H9 (cell line): ENCODE measurements around the gene SLC47A2. TPM values are rescaled to one million over a fixed set of nuclear protein-coding genes. Genes with fewer than 3 reads are reported as not detected.

Experiments used
- DNase-seq: peaks from one replicate; pipeline ENCODE4 v3.0.0-alpha.2; 2017
- H2AFZ ChIP-seq: one replicate; pipeline ENCODE4 v1.6.1; 2013; ENCODE audit warnings: mild to moderate bottlenecking, low read length, control low read depth, moderate library complexity
- H2AK5ac ChIP-seq: 2 replicates; pipeline ENCODE4 v1.6.1; 2013; ENCODE audit warnings: low read length, control low read depth, mixed read lengths; ENCODE audit not compliant: insufficient read length
- H2BK120ac ChIP-seq: one replicate; pipeline ENCODE4 v1.6.1; 2013; ENCODE audit warnings: low read depth, mild to moderate bottlenecking, low read length, control low read depth, inconsistent platforms; ENCODE audit not compliant: poor library complexity, severe bottlenecking
- H2BK12ac ChIP-seq: 2 replicates; pipeline ENCODE4 v1.6.1; 2013; ENCODE audit warnings: low read length, control low read depth, mixed read lengths, low read depth; ENCODE audit not compliant: insufficient read length
- H2BK15ac ChIP-seq: 2 replicates; pipeline ENCODE4 v1.6.1; 2013; ENCODE audit warnings: low read depth, low read length, control low read depth
- H2BK20ac ChIP-seq: one replicate; pipeline ENCODE4 v1.6.1; 2013; ENCODE audit warnings: low read depth, mild to moderate bottlenecking, low read length, control low read depth, inconsistent platforms; ENCODE audit not compliant: poor library complexity, severe bottlenecking
- H2BK5ac ChIP-seq: 2 replicates; pipeline ENCODE4 v1.6.1; 2013; ENCODE audit warnings: low read length, control low read depth, mixed read lengths; ENCODE audit not compliant: insufficient read length
- H3K14ac ChIP-seq: 2 replicates; pipeline ENCODE4 v1.6.1; 2013; ENCODE audit warnings: low read length, control low read depth; ENCODE audit not compliant: insufficient read depth
- H3K18ac ChIP-seq: 2 replicates; pipeline ENCODE4 v1.6.1; 2013; ENCODE audit warnings: low read depth, mild to moderate bottlenecking, mixed read lengths, low read length, control low read depth; ENCODE audit not compliant: insufficient read length
- H3K23ac ChIP-seq: 2 replicates; pipeline ENCODE4 v1.6.1; 2013; ENCODE audit warnings: low read length, control low read depth, mixed read lengths, low read depth; ENCODE audit not compliant: insufficient read length
- H3K23me2 ChIP-seq: 2 replicates; pipeline ENCODE4 v1.6.1; 2013; ENCODE audit warnings: low read depth, mild to moderate bottlenecking, mixed read lengths, low read length, control low read depth; ENCODE audit not compliant: insufficient read length, poor library complexity, severe bottlenecking
- H3K27ac ChIP-seq: 2 replicates; pipeline ENCODE4 v1.5.1; 2013; ENCODE audit warnings: low read length, control low read depth, mixed read lengths, low read depth; ENCODE audit not compliant: insufficient read length
- H3K27me3 ChIP-seq: 2 replicates; pipeline ENCODE4 v1.6.1; 2013; ENCODE audit warnings: low read length, control low read depth, inconsistent platforms; ENCODE audit not compliant: insufficient read depth
- H3K4ac ChIP-seq: 2 replicates; pipeline ENCODE4 v1.6.1; 2013; ENCODE audit warnings: low read depth, mild to moderate bottlenecking, control low read depth, inconsistent platforms, low read length, moderate library complexity
- H3K4me1 ChIP-seq: 2 replicates; pipeline ENCODE4 v1.6.1; 2013; ENCODE audit warnings: low read length, control low read depth, inconsistent platforms; ENCODE audit not compliant: insufficient read depth
- H3K4me2 ChIP-seq: 2 replicates; pipeline ENCODE4 v1.6.1; 2013; ENCODE audit warnings: low read length, control low read depth, mixed read lengths; ENCODE audit not compliant: insufficient read length, insufficient read depth
- H3K56ac ChIP-seq: 2 replicates; pipeline ENCODE4 v1.6.1; 2013; ENCODE audit warnings: low read depth, mild to moderate bottlenecking, mixed read lengths, low read length, control low read depth; ENCODE audit not compliant: insufficient read length
- H3K79me1 ChIP-seq: 2 replicates; pipeline ENCODE4 v1.6.1; 2013; ENCODE audit warnings: low read depth, mild to moderate bottlenecking, moderate library complexity, low read length, control low read depth, inconsistent platforms; ENCODE audit not compliant: insufficient read depth, poor library complexity, severe bottlenecking
- H3K79me2 ChIP-seq: 2 replicates; pipeline ENCODE4 v1.6.1; 2013; ENCODE audit warnings: low read length, control low read depth, inconsistent platforms; ENCODE audit not compliant: insufficient read depth
- H3K9ac ChIP-seq: 2 replicates; pipeline ENCODE4 v1.6.1; 2013; ENCODE audit warnings: low read length, control low read depth, mixed read lengths; ENCODE audit not compliant: insufficient read length; ENCODE audit errors: extremely low read depth
- H3K9me3 ChIP-seq: one replicate; pipeline ENCODE4 v1.6.1; 2013; ENCODE audit warnings: low read depth, low read length, inconsistent platforms; ENCODE audit not compliant: control insufficient read depth
- H3T11ph ChIP-seq: one replicate; pipeline ENCODE4 v1.6.1; 2013; ENCODE audit warnings: mild to moderate bottlenecking, low read length, control low read depth, inconsistent platforms
- H4K20me1 ChIP-seq: one replicate; pipeline ENCODE4 v1.6.1; 2013; ENCODE audit not compliant: control insufficient read depth, insufficient read length, insufficient read depth
- H4K5ac ChIP-seq: 2 replicates; pipeline ENCODE4 v1.6.1; 2013; ENCODE audit warnings: low read depth, mild to moderate bottlenecking, mixed read lengths, low read length, control low read depth; ENCODE audit not compliant: insufficient read length
- H4K8ac ChIP-seq: replicated peaks from 2 replicates; pipeline ENCODE4 v1.6.1; 2013; ENCODE audit warnings: low read length, control low read depth, mixed read lengths, low read depth; ENCODE audit not compliant: insufficient read length
- H4K91ac ChIP-seq: 2 replicates; pipeline ENCODE4 v1.6.1; 2013; ENCODE audit warnings: low read depth, mild to moderate bottlenecking, moderate library complexity, mixed read lengths, low read length, control low read depth; ENCODE audit not compliant: insufficient read length
- H3K27ac Mint-ChIP-seq, 3 experiments: 2 replicates in 2 of 3; 3 replicates in 1 of 3; pipeline ENCODE4 v1.8.0; 2020 to 2021; ENCODE audit warnings: mixed read lengths in 3 of 3, mild to moderate bottlenecking in 1 of 3, moderate library complexity in 1 of 3
- H3K27me3 Mint-ChIP-seq: 2 replicates; pipeline ENCODE4 v1.8.0; 2021; ENCODE audit warnings: low read depth, mild to moderate bottlenecking, moderate library complexity, mixed read lengths
- H3K36me3 Mint-ChIP-seq, 3 experiments: 2 replicates in 2 of 3; 3 replicates in 1 of 3; pipeline ENCODE4 v1.8.0; 2020 to 2021; ENCODE audit warnings: low read depth in 3 of 3, mixed read lengths in 3 of 3; ENCODE audit not compliant: insufficient read depth in 1 of 3
- H3K4me1 Mint-ChIP-seq, 2 experiments: 2 replicates each; pipeline ENCODE4 v1.8.0; 2020; ENCODE audit warnings: mixed read lengths in 2 of 2
- H3K4me3 Mint-ChIP-seq, 2 experiments: 2 replicates in 1 of 2; 3 replicates in 1 of 2; pipeline ENCODE4 v1.8.0; 2020 to 2021; ENCODE audit warnings: mild to moderate bottlenecking in 2 of 2, mixed read lengths in 2 of 2, moderate library complexity in 1 of 2
- H3K9me3 Mint-ChIP-seq, 2 experiments: 2 replicates in 1 of 2; 3 replicates in 1 of 2; pipeline ENCODE4 v1.8.0; 2020; ENCODE audit warnings: mild to moderate bottlenecking in 2 of 2, mixed read lengths in 2 of 2, moderate library complexity in 1 of 2
- CTCF ChIP-seq: fragments of 200-600 bp; sonication (generic); conservative IDR thresholded peaks from 3 replicates; pipeline ENCODE4 v1.8.0; 2021; ENCODE audit warnings: antibody characterized with exemption, mild to moderate bottlenecking
- WGBS: extraction: QIAGEN DNeasy Blood & Tissue Kit; methylation state at CpG from one replicate; pipeline ENCODE4 v1.1.7; 2013; ENCODE audit warnings: missing lambda C conversion rate, low lambda C conversion rate, mixed read lengths; ENCODE audit not compliant: insufficient read length; ENCODE audit errors: extremely low coverage; 5-methylcytosine and 5-hydroxymethylcytosine counted together
- total RNA-seq: library from RNA; stranded (reverse); gene quantifications from 2 replicates; pipeline ENCODE4 v1.2.1, GENCODE V29; 2021

SLC47A2 gene
- total RNA-seq, 1 experiment from 2014 or later = not detected

- no peak overlapping the region for H2BK15ac ChIP-seq
- no peak overlapping the region for H2BK12ac ChIP-seq
- no peak overlapping the region for H3K4ac ChIP-seq
- no peaks in the 10 kb centered on the region for H3K27me3 ChIP-seq
- no peak overlapping the region for H3K4me3 Mint-ChIP-seq
- no peaks in the 10 kb centered on the region for H3K79me1 ChIP-seq
- no peak overlapping the region for H4K5ac ChIP-seq
- no peak overlapping the region for H3K9ac ChIP-seq
- H4K20me1 ChIP-seq = no peaks in the 10 kb centered on the region
- H3K4me1 ChIP-seq = no peaks in the 10 kb centered on the region
- H4K91ac ChIP-seq = no peak overlapping the region
- no peaks in the 10 kb centered on the region for H3K4me1 Mint-ChIP-seq
- TF ChIP-seq CTCF = no peak
- H3K79me2 ChIP-seq = no peaks in the 10 kb centered on the region
- H2BK20ac ChIP-seq = no peak overlapping the region
- no peak overlapping the region for H2BK120ac ChIP-seq
- no peak overlapping the region for H3T11ph ChIP-seq
- H3K27me3 Mint-ChIP-seq = no peaks in the 10 kb centered on the region
- no peak overlapping the region for H2AFZ ChIP-seq
- H3K27ac ChIP-seq = no peak overlapping the region
- no peaks in the 10 kb centered on the region for H3K23me2 ChIP-seq
- H3K4me2 ChIP-seq = no peak overlapping the region
- no peak for DNase-seq
- no peak overlapping the region for H2AK5ac ChIP-seq
- no peak overlapping the region for H3K27ac Mint-ChIP-seq
- WGBS = no CpG with 5 or more reads among the region's 2 CpGs
- no peak overlapping the region for H3K14ac ChIP-seq
- H3K36me3 Mint-ChIP-seq = no peaks in the 10 kb centered on the region
- no peak overlapping the region for H3K23ac ChIP-seq
- H4K8ac ChIP-seq = no peak overlapping the region
- no peak overlapping the region for H2BK5ac ChIP-seq
- no peak overlapping the region for H3K56ac ChIP-seq
- no peaks in the 10 kb centered on the region for H3K9me3 ChIP-seq
- peaks cover 0 to 2% of the 10 kb centered on the region in 2 experiments; a peak in 2 of 5 replicates for H3K9me3 Mint-ChIP-seq
- H3K18ac ChIP-seq = no peak overlapping the region
Observed at GRCh38 chr17:19631905-19632304, 84.5 kb downstream of the SLC47A2 start.
